OCI-LY3 (cell line): ENCODE measurements around the gene OR8G5.

Experiments used
- H2AFZ ChIP-seq: fragments of 200-600, 300-600 bp; shearing (Covaris generic); 2 replicates; pipeline ENCODE4 v1.6.0; 2014; ENCODE audit warnings: antibody characterized with exemption, low read depth, low read length
- H3K27ac ChIP-seq: fragments of 200-600, 300-600 bp; sonication (generic); 2 replicates; pipeline ENCODE4 v1.5.1; 2014; ENCODE audit warnings: mild to moderate bottlenecking, low read length, moderate library complexity, mixed read lengths
- H3K27me3 ChIP-seq: fragments of 200-600, 300-600 bp; sonication (generic); 2 replicates; pipeline ENCODE4 v1.6.1; 2014; ENCODE audit warnings: low read depth, low read length, mixed read lengths
- H3K36me3 ChIP-seq: fragments of 200-600, 300-600 bp; sonication (generic); replicated peaks from 2 replicates; pipeline ENCODE3; 2014; ENCODE audit warnings: low read depth, low read length, mixed read lengths
- H3K4me1 ChIP-seq: fragments of 300-600, 200-600 bp; sonication (generic); 2 replicates; pipeline ENCODE4 v1.6.1; 2014; ENCODE audit warnings: low read length, mixed read lengths
- H3K4me2 ChIP-seq: fragments of 200-600, 300-600 bp; sonication (generic); 2 replicates; pipeline ENCODE4 v1.6.1; 2014; ENCODE audit warnings: low read length, mixed read lengths
- H3K4me3 ChIP-seq: fragments of 300-600, 200-600 bp; sonication (generic); 2 replicates; pipeline ENCODE4 v1.5.1; 2014; ENCODE audit warnings: antibody characterized with exemption, mild to moderate bottlenecking, low read length, moderate library complexity
- H3K79me2 ChIP-seq: fragments of 300-600, 200-600 bp; shearing (Covaris generic); 2 replicates; pipeline ENCODE4 v1.6.1; 2014; ENCODE audit warnings: mild to moderate bottlenecking, low read length, mixed read lengths
- H3K9ac ChIP-seq: fragments of 300-600, 200-600 bp; shearing (Covaris generic); 2 replicates; pipeline ENCODE4 v1.6.0; 2014; ENCODE audit warnings: mild to moderate bottlenecking, low read length, moderate library complexity
- H3K9me3 ChIP-seq: fragments of 200-600, 300-600 bp; shearing (Covaris generic); 2 replicates; pipeline ENCODE4 v1.6.1; 2014; ENCODE audit warnings: low read length, mixed read lengths; ENCODE audit not compliant: insufficient read depth
- H4K20me1 ChIP-seq: fragments of 200-600, 300-600 bp; sonication (generic); 2 replicates; pipeline ENCODE4 v1.6.1; 2016; ENCODE audit warnings: low read length, mixed read lengths; ENCODE audit not compliant: insufficient read depth
- CTCF ChIP-seq: fragments of 200-600, 300-600 bp; sonication (generic); IDR thresholded peaks from 2 replicates; pipeline ENCODE4 v1.5.1; 2014; ENCODE audit warnings: antibody characterized with exemption, low read length, low read depth
- EZH2phosphoT487 ChIP-seq: fragments of 200-600 bp; shearing (Covaris generic); IDR thresholded peaks from 2 replicates; pipeline ENCODE4 v1.6.1; 2018; ENCODE audit warnings: antibody characterized with exemption, mixed run types, low read depth

The OR8G5 gene

DNA sequence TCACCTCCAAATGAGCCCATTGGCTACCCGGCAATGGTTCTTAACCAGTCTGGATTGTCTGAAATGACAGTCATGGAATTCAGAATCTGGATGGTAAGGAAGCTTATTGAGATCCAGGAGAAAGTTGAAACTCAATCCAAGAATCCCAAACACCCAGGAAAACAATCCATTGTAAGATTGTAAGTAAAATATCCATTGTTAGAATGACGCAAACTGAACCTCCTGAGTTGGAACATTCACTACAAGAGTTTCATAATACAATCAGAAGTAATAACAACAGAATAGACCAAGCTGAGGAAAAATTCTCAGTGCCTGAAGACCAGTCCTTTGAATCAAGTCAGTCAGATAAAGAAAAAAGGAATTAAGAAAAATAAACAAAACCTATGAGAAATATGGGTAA lies 22.1 kb downstream of the OR8G5 start:
- Histone ChIP-seq H4K20me1 (no peaks in the 10 kb centered on the region), H3K9ac (no peak overlapping the region), H3K4me2 (no peak overlapping the region), H3K27me3 (no peaks in the 10 kb centered on the region), H3K9me3 (no peaks in the 10 kb centered on the region), H3K79me2 (no peaks in the 10 kb centered on the region), H3K4me3 (no peak overlapping the region), H3K4me1 (no peaks in the 10 kb centered on the region), H3K36me3 (no peaks in the 10 kb centered on the region), H2AFZ (no peak overlapping the region), H3K27ac (no peak overlapping the region)
- TF ChIP-seq EZH2phosphoT487 (no peak), CTCF (no peak)

DNA sequence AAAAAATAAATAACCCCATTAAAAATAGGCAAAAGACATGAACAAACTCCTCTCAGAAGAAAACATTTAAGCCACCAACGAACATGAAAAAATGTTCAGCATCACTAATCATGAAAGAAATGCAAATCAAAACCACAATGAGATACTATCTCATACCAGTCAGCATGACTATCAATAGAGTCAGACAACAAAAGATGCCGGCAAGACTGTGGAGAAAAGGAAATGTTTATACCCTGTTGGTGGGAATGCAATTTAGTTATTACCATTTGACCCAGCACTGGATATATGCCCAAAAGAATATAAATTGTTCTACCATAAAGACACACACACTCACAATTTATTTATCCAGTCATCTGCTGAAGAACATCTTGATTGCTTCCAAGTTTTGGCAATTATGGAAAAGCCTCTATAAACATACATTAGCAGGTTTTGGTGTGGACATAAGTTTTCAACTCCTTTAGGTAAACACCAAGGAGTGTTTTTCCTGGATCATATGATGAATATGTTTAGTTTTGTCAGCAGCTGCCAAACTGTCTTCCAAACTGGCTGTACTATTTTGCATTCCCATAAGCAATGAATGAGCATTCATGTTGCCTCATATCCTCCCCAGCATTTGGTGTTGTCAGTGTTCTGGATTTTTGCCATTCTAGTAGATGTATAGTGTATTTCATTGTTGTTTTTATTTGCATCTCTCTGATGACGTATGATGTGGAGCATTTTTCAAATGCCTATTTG lies 29.6 kb downstream of the OR8G5 start:
- Histone ChIP-seq H3K27me3 (no peaks in the 10 kb centered on the region), H3K79me2 (no peaks in the 10 kb centered on the region), H2AFZ (no peak overlapping the region), H3K9me3 (no peaks in the 10 kb centered on the region), H3K27ac (no peak overlapping the region), H3K4me2 (no peak overlapping the region), H3K9ac (no peak overlapping the region), H3K4me1 (no peaks in the 10 kb centered on the region), H3K36me3 (no peaks in the 10 kb centered on the region), H4K20me1 (no peaks in the 10 kb centered on the region), H3K4me3 (no peak overlapping the region)
- TF ChIP-seq CTCF (no peak), EZH2phosphoT487 (no peak)

DNA sequence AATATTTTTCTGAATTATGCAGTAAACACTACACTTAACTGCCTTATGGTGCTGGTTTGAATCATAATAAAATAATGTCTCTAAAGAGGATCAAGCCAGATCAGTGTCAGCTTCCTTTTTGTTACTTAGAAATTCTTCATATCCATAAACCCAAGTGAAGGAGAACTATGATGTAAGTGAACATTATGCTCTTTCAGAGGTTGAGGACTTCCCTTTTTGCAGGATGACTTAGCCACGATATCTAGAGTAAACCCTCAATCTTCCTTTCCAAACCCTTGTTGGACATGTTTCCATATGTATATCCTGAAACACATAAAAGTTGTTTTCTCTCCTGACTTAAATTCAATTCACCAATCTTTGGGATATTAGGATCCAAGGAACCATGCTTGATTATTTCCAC lies 38.5 kb downstream of the OR8G5 start:
- no peak overlapping the region for H3K9ac ChIP-seq
- no peak overlapping the region for H3K4me3 ChIP-seq
- no peaks in the 10 kb centered on the region for H3K9me3 ChIP-seq
- H3K27ac ChIP-seq = no peak overlapping the region
- no peaks in the 10 kb centered on the region for H3K27me3 ChIP-seq
- TF ChIP-seq CTCF (no peak), EZH2phosphoT487 (no peak)
- H2AFZ ChIP-seq = no peak overlapping the region
- H4K20me1 ChIP-seq = no peaks in the 10 kb centered on the region
- H3K36me3 ChIP-seq = no peaks in the 10 kb centered on the region
- H3K4me1 ChIP-seq = no peaks in the 10 kb centered on the region
- H3K4me2 ChIP-seq = no peak overlapping the region
- H3K79me2 ChIP-seq = no peaks in the 10 kb centered on the region

- no peaks in the 10 kb centered on the region for H3K9me3 ChIP-seq
- H3K4me1 ChIP-seq = no peaks in the 10 kb centered on the region
- H3K36me3 ChIP-seq = no peaks in the 10 kb centered on the region
- H3K27me3 ChIP-seq = no peaks in the 10 kb centered on the region
- H3K4me2 ChIP-seq = no peak overlapping the region
- TF ChIP-seq CTCF = no peak
- no peak for TF ChIP-seq EZH2phosphoT487
- no peaks in the 10 kb centered on the region for H4K20me1 ChIP-seq
- H3K79me2 ChIP-seq = no peaks in the 10 kb centered on the region
- H3K27ac ChIP-seq = no peak overlapping the region
- H3K9ac ChIP-seq = no peak overlapping the region
- H3K4me3 ChIP-seq = no peak overlapping the region
- H2AFZ ChIP-seq = no peak overlapping the region
Measured at GRCh38 chr11:124296016-124296415, 39.8 kb downstream of the OR8G5 start.
